ENCODE measurements around the gene TTBK2. TPM values are rescaled to one million over a fixed set of nuclear protein-coding genes. Genes with fewer than 3 reads are reported as not detected.

TTBK2 gene
- total and polyA plus RNA-seq, 2 donors (not counting 3 experiments of a cell fraction or from before 2014, with no cell fraction given): 4.4 to 17.1 TPM

DNA sequence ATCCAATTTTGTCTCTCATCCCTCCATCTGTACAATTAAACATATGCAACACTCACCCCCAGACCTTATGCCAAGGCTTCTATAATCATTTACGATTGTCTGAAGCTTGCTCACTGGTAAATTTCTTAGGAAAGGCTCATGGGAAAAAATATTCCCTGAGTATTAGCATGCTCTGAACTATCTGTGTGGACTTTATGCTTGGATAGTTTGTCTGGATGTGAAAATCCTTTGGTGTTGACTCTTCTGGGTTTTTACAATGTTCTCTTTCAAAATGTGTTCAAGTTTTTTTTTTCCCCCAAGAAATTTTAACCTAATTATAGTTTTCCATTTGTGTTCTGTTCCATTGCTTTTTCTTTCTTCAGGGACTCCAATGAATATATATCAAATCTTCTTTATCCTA is 19.9 kb upstream of the TTBK2 start:
- no peaks in the 10 kb centered on the region for H3K27me3 ChIP-seq (ENCODE audit: control insufficient read depth in 2 of 2, insufficient read depth in 2 of 2, low read length in 2 of 2)
- ChIA-PET POLR2A (interaction anchor here (0.6 kb wide), 1 partner anchor 186 kb away, joined by 6 read pairs; no protein-coding TSS in a partner anchor), CTCF (interaction anchor here (1.0 to 2.1 kb wide), 4 partner anchors 12 to 345 kb away, joined by 3 to 9 read pairs (median 3); no protein-coding TSS in a partner anchor)
- no peaks in the 10 kb centered on the region for H3K79me2 ChIP-seq (ENCODE audit: control insufficient read depth, insufficient read depth, low read length)
- BruUV-seq (replicated peaks): no TSS peak
- peaks cover 1 to 6% of the 10 kb centered on the region in 2 experiments for H3K36me3 ChIP-seq (ENCODE audit: control insufficient read depth in 2 of 2, extremely low read depth in 1 of 2, insufficient read depth in 2 of 2, low read length in 2 of 2)
- DNase-seq (ENCODE audit: low read depth, low spot score): no peak
- no peaks in the 10 kb centered on the region for H3K9me1 ChIP-seq (replicated peaks; ENCODE audit: control insufficient read depth, extremely low read depth, insufficient read depth, low read length)
- H3K4me3 ChIP-seq (replicated peaks in 1 of 3; ENCODE audit: insufficient read depth in 1 of 3, low read depth in 1 of 3, low read length in 3 of 3): no peak overlapping the region
- no peaks in the 10 kb centered on the region for H4K20me1 ChIP-seq (replicated peaks; ENCODE audit: control insufficient read depth, extremely low read depth, insufficient read depth, low read length)
- no peak overlapping the region for H3K9ac ChIP-seq (replicated peaks; ENCODE audit: extremely low read depth, insufficient read depth, low read length)
- no peak overlapping the region for H3K4me2 ChIP-seq (ENCODE audit: insufficient read depth, low read length)
- H3K27ac ChIP-seq (ENCODE audit: insufficient read depth, low read depth, low read length): no peak overlapping the region
- no peak overlapping the region for H2AFZ ChIP-seq (ENCODE audit: low read depth, low read length)
- no peaks in the 10 kb centered on the region for H3K9me3 ChIP-seq (replicated peaks; ENCODE audit: control insufficient read depth, insufficient read depth, low read length)
- dilution Hi-C loops (cut with MboI; ENCODE audit: extremely low pct_ligation_motif_present, low sequenced_read_pairs) (no loop called here), intact Hi-C loops (cut with micrococcal nuclease) (no loop called here)
- H3K4me1 ChIP-seq (ENCODE audit: control insufficient read depth, extremely low read depth, insufficient read depth, low read length): no peaks in the 10 kb centered on the region
- TF ChIP-seq, protein P1, sequence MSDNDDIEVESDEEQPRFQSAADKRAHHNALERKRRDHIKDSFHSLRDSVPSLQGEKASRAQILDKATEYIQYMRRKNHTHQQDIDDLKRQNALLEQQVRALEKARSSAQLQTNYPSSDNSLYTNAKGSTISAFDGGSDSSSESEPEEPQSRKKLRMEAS (IDR thresholded peaks at IDR 0.05; ENCODE audit: insufficient read depth, insufficient read length): no peak
- no peak for TF ChIP-seq JUN (IDR thresholded peaks at IDR 0.05; ENCODE audit: borderline replicate concordance, insufficient read depth, insufficient read length, low read depth)
- TF ChIP-seq FOS (IDR thresholded peaks at IDR 0.05; ENCODE audit: borderline replicate concordance, insufficient read depth, low read length): no peak
- no peak for TF ChIP-seq GATA2 (IDR thresholded peaks at IDR 0.05; ENCODE audit: insufficient read depth, insufficient read length, low read depth, low read length)
- no peak for TF ChIP-seq POLR2A (IDR thresholded peaks at IDR 0.05; ENCODE audit: low read depth, low read length)
- FAIRE-seq: no peak

DNA sequence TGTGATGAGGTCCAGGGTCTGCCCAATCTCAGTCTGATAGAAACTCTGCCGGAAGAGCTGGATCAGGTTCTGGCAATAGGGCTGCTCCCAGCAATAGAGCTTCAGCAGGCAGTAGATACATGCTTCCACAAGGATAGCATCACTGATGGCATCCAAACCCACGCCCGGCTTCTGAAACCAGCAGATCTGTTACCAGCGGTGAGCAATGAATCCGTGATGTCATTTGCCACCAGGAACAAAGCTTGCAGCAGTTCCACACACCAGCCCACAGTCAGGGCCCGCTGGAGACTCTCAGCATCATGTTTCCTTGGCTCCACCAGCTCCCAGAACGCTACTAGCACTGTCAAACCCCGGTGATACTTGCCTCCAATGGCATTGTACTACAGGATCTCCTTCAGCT is 19.3 kb upstream of the TTBK2 start:
- intact Hi-C loops (cut with micrococcal nuclease) (no loop called here), dilution Hi-C loops (cut with MboI; ENCODE audit: extremely low pct_ligation_motif_present, low sequenced_read_pairs) (no loop called here)
- Histone ChIP-seq H3K4me2 (ENCODE audit: insufficient read depth, low read length) (no peak overlapping the region), H3K36me3 (ENCODE audit: control insufficient read depth in 2 of 2, extremely low read depth in 1 of 2, insufficient read depth in 2 of 2, low read length in 2 of 2) (peaks cover 0 to 5% of the 10 kb centered on the region in 2 experiments), H3K4me3 (replicated peaks in 1 of 3; ENCODE audit: insufficient read depth in 1 of 3, low read depth in 1 of 3, low read length in 3 of 3) (no peak overlapping the region), H3K9me1 (replicated peaks; ENCODE audit: control insufficient read depth, extremely low read depth, insufficient read depth, low read length) (no peaks in the 10 kb centered on the region), H3K4me1 (ENCODE audit: control insufficient read depth, extremely low read depth, insufficient read depth, low read length) (no peaks in the 10 kb centered on the region), H3K79me2 (ENCODE audit: control insufficient read depth, insufficient read depth, low read length) (no peaks in the 10 kb centered on the region), H3K27me3 (ENCODE audit: control insufficient read depth in 2 of 2, insufficient read depth in 2 of 2, low read length in 2 of 2) (no peaks in the 10 kb centered on the region), H3K9ac (replicated peaks; ENCODE audit: extremely low read depth, insufficient read depth, low read length) (no peak overlapping the region), H3K27ac (ENCODE audit: insufficient read depth, low read depth, low read length) (no peak overlapping the region), H2AFZ (ENCODE audit: low read depth, low read length) (no peak overlapping the region), H3K9me3 (replicated peaks; ENCODE audit: control insufficient read depth, insufficient read depth, low read length) (no peaks in the 10 kb centered on the region), H4K20me1 (replicated peaks; ENCODE audit: control insufficient read depth, extremely low read depth, insufficient read depth, low read length) (no peaks in the 10 kb centered on the region)
- CTCF ChIA-PET: interaction anchor here (1.0 to 2.1 kb wide), 4 partner anchors 11 to 346 kb away, joined by 3 to 9 read pairs (median 3); no protein-coding TSS in a partner anchor
- TF ChIP-seq, protein P1 (IDR thresholded peaks at IDR 0.05; ENCODE audit: insufficient read depth, insufficient read length): no peak
- no peak for TF ChIP-seq MYC (IDR thresholded peaks at IDR 0.05; ENCODE audit: low read depth, low read length)
- no peak for TF ChIP-seq POLR2A (IDR thresholded peaks at IDR 0.05; ENCODE audit: low read depth, low read length)
- TF ChIP-seq JUN (IDR thresholded peaks at IDR 0.05; ENCODE audit: borderline replicate concordance, insufficient read depth, insufficient read length, low read depth): no peak
- no peak for TF ChIP-seq FOS (IDR thresholded peaks at IDR 0.05; ENCODE audit: borderline replicate concordance, insufficient read depth, low read length)
- no peak for TF ChIP-seq GATA2 (IDR thresholded peaks at IDR 0.05; ENCODE audit: insufficient read depth, insufficient read length, low read depth, low read length)
- no peak for TF ChIP-seq POLR2AphosphoS5 (IDR thresholded peaks at IDR 0.05; ENCODE audit: insufficient read depth, low read depth, low read length)
- no peak for TF ChIP-seq EZH2 (IDR thresholded peaks at IDR 0.05; ENCODE audit: borderline replicate concordance, low read depth, low read length, severe bottlenecking)
- TF ChIP-seq, protein P2, sequence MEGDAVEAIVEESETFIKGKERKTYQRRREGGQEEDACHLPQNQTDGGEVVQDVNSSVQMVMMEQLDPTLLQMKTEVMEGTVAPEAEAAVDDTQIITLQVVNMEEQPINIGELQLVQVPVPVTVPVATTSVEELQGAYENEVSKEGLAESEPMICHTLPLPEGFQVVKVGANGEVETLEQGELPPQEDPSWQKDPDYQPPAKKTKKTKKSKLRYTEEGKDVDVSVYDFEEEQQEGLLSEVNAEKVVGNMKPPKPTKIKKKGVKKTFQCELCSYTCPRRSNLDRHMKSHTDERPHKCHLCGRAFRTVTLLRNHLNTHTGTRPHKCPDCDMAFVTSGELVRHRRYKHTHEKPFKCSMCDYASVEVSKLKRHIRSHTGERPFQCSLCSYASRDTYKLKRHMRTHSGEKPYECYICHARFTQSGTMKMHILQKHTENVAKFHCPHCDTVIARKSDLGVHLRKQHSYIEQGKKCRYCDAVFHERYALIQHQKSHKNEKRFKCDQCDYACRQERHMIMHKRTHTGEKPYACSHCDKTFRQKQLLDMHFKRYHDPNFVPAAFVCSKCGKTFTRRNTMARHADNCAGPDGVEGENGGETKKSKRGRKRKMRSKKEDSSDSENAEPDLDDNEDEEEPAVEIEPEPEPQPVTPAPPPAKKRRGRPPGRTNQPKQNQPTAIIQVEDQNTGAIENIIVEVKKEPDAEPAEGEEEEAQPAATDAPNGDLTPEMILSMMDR (IDR thresholded peaks at IDR 0.05; ENCODE audit: extremely low read depth in 1 of 2, insufficient read depth in 1 of 2, low read depth in 1 of 2, low read length in 2 of 2): no peak
- DNase-seq (ENCODE audit: low read depth, low spot score): no peak
- POLR2A ChIA-PET: no interaction called here
- FAIRE-seq: no peak
- no TSS peak for BruUV-seq (replicated peaks)
